Endothelial cell of umbilical vein (primary cell): ENCODE data around the gene NTRK2. TPM values are rescaled to one million over a fixed set of nuclear protein-coding genes. Genes with fewer than 3 reads are reported as not detected.

Experiments
- BruUV-seq: library from RNA; stranded (reverse); fragments of 400-500 nt; replicated peaks from 2 replicates; lab custom pipeline; 2021; lab: Mats Ljungman, UMichigan
- CTCF ChIA-PET: fragments of 300-600, 350-600 bp; sonication (Branson Sonifier 250); formaldehyde crosslinking; loops from one replicate; lab custom pipeline; 2021; ENCODE audit warnings: antibody characterized with exemption, inconsistent platforms; lab: Charles Lee
- POLR2A ChIA-PET: fragments of 300-600, 350-600 bp; sonication (Branson Sonifier 250); formaldehyde crosslinking; loops from one replicate; lab custom pipeline; 2021; ENCODE audit warnings: antibody characterized with exemption, inconsistent platforms; lab: Charles Lee
- DNase-seq: peaks from one replicate; pipeline ENCODE4 v3.0.0-alpha.2; 2011; ENCODE audit warnings: low read depth, low spot score
- FAIRE-seq: peaks from 2 replicates; lab custom pipeline; 2011; peaks lifted over from hg19 to GRCh38; lab: Jason Lieb, UNC
- H2AFZ ChIP-seq: 2 replicates; pipeline ENCODE4 v1.6.0; 2012; ENCODE audit warnings: low read depth, low read length, control low read depth, inconsistent platforms
- H3K27ac ChIP-seq: 2 replicates; pipeline ENCODE4 v1.5.1; 2011; ENCODE audit warnings: low read depth, mild to moderate bottlenecking, control low read depth, low read length, moderate library complexity; ENCODE audit not compliant: insufficient read depth
- H3K27me3 ChIP-seq, 2 experiments: 2 replicates each; pipeline versions ENCODE4 v1.6.0 to v1.6.1; 2011; ENCODE audit warnings: low read length in 2 of 2, mixed read lengths in 1 of 2; ENCODE audit not compliant: control insufficient read depth in 2 of 2, insufficient read depth in 2 of 2
- H3K36me3 ChIP-seq, 2 experiments: 2 replicates in 1 of 2; 3 replicates in 1 of 2; pipeline ENCODE4 v1.5.1; 2011; ENCODE audit warnings: low read length in 2 of 2, mild to moderate bottlenecking in 1 of 2, moderate library complexity in 1 of 2; ENCODE audit not compliant: control insufficient read depth in 2 of 2, insufficient read depth in 2 of 2; ENCODE audit errors: extremely low read depth in 1 of 2
- H3K4me1 ChIP-seq: 3 replicates; pipeline ENCODE4 v1.5.1; 2011; ENCODE audit warnings: mild to moderate bottlenecking, low read length; ENCODE audit not compliant: control insufficient read depth, insufficient read depth; ENCODE audit errors: extremely low read depth
- H3K4me2 ChIP-seq: 2 replicates; pipeline ENCODE4 v1.6.1; 2011; ENCODE audit warnings: low read length, control low read depth, mixed read lengths; ENCODE audit not compliant: insufficient read depth
- H3K4me3 ChIP-seq, 3 experiments: fragments of 200-600 bp in 1 of 3; sonication (generic), shearing (Covaris generic) in 1 of 3; replicated peaks in 1 of 3; 2 replicates each; pipeline ENCODE4 v1.5.1; 2011 to 2016; ENCODE audit warnings: control low read depth in 3 of 3, low read length in 3 of 3, mild to moderate bottlenecking in 2 of 3, inconsistent platforms in 1 of 3, low read depth in 1 of 3, moderate library complexity in 1 of 3; ENCODE audit not compliant: insufficient read depth in 1 of 3
- H3K79me2 ChIP-seq: 2 replicates; pipeline ENCODE4 v1.6.0; 2012; ENCODE audit warnings: low read length, inconsistent platforms; ENCODE audit not compliant: control insufficient read depth, insufficient read depth
- H3K9ac ChIP-seq: replicated peaks from 2 replicates; pipeline ENCODE3; 2011; ENCODE audit warnings: low read length, control low read depth; ENCODE audit not compliant: insufficient read depth; ENCODE audit errors: extremely low read depth
- H3K9me1 ChIP-seq: replicated peaks from 3 replicates; pipeline ENCODE4 v1.6.0; 2011; ENCODE audit warnings: mild to moderate bottlenecking, low read length; ENCODE audit not compliant: control insufficient read depth, insufficient read depth; ENCODE audit errors: extremely low read depth
- H3K9me3 ChIP-seq: replicated peaks from 2 replicates; pipeline ENCODE4 v1.5.1; 2012; ENCODE audit warnings: low read length, inconsistent platforms; ENCODE audit not compliant: control insufficient read depth, insufficient read depth
- H4K20me1 ChIP-seq: replicated peaks from 2 replicates; pipeline ENCODE3; 2011; ENCODE audit warnings: mild to moderate bottlenecking, low read length; ENCODE audit not compliant: control insufficient read depth, insufficient read depth; ENCODE audit errors: extremely low read depth
- EZH2 ChIP-seq: IDR thresholded peaks from 2 replicates; pipeline ENCODE4 v1.6.1; 2012; ENCODE audit warnings: borderline replicate concordance, low read depth, mild to moderate bottlenecking, moderate library complexity, low read length, inconsistent platforms; ENCODE audit not compliant: severe bottlenecking
- FOS ChIP-seq: IDR thresholded peaks from 2 replicates; pipeline ENCODE4 v1.6.1; 2011; ENCODE audit warnings: mild to moderate bottlenecking, low read length, moderate library complexity, borderline replicate concordance; ENCODE audit not compliant: insufficient read depth
- GATA2 ChIP-seq: IDR thresholded peaks from 2 replicates; pipeline ENCODE4 v1.7.0; 2011; ENCODE audit warnings: low read depth, mild to moderate bottlenecking, moderate library complexity, mixed read lengths, low read length; ENCODE audit not compliant: insufficient read length, insufficient read depth
- JUN ChIP-seq: IDR thresholded peaks from 2 replicates; pipeline ENCODE4 v1.6.1; 2011; ENCODE audit warnings: borderline replicate concordance, low read depth; ENCODE audit not compliant: insufficient read length, insufficient read depth
- MYC ChIP-seq: IDR thresholded peaks from one replicate; pipeline ENCODE4 v1.6.1; 2011; ENCODE audit warnings: mild to moderate bottlenecking, low read depth, low read length
- POLR2A ChIP-seq: IDR thresholded peaks from 2 replicates; pipeline ENCODE4 v1.6.1; 2012; ENCODE audit warnings: low read depth, mild to moderate bottlenecking, control low read depth, low read length
- POLR2AphosphoS5 ChIP-seq: IDR thresholded peaks from 2 replicates; pipeline ENCODE4 v1.6.1; 2012; ENCODE audit warnings: low read depth, mild to moderate bottlenecking, control low read depth, low read length, moderate library complexity; ENCODE audit not compliant: insufficient read depth
- dilution Hi-C: fragments of 300-500 bp; cut with MboI; formaldehyde crosslinking; loops from one replicate; pipeline ENCODE4 v1.15.0; 2019; ENCODE audit warnings: low sequenced_read_pairs; ENCODE audit not compliant: extremely low pct_ligation_motif_present
- intact Hi-C: fragments of 100-400 bp; cut with micrococcal nuclease; formaldehyde crosslinking; loops from one replicate; pipeline ENCODE4 v1.10.0; 2022
- polyA plus RNA-seq, 4 experiments: library from polyadenylated mRNA; depleted of rRNA in 3 of 4; stranded (reverse) in 3 of 4; unstranded in 1 of 4; fragments of >200 nt; gene quantifications; 2 replicates each; pipeline versions ENCODE4 v1.2.1 to v1.2.3, GENCODE V29; 2011 to 2012; ENCODE audit warnings: missing spikeins in 1 of 4
- total RNA-seq: library from RNA; stranded (reverse); gene quantifications from 2 replicates; pipeline ENCODE4 v1.2.3, GENCODE V29; 2021
- TF ChIP-seq, protein P1 (sequence below), 2 donors: IDR thresholded peaks; 1 replicate in 1 of 2; 2 replicates in 1 of 2; pipeline ENCODE4 v1.5.1; 2011; ENCODE audit warnings: low read length in 2 of 2, mild to moderate bottlenecking in 2 of 2, moderate library complexity in 2 of 2, control low read depth in 1 of 2, inconsistent platforms in 1 of 2, low read depth in 1 of 2; ENCODE audit not compliant: insufficient read depth in 1 of 2; ENCODE audit errors: extremely low read depth in 1 of 2
- TF ChIP-seq, protein P2 (sequence below): IDR thresholded peaks from 2 replicates; pipeline ENCODE4 v1.6.1; 2011; ENCODE audit not compliant: insufficient read depth, insufficient read length

Gene NTRK2
- total and polyA plus RNA-seq, 2 donors (not counting 3 experiments of a cell fraction or from before 2014, with no cell fraction given): 0.01 to 0.13 TPM

DNA sequence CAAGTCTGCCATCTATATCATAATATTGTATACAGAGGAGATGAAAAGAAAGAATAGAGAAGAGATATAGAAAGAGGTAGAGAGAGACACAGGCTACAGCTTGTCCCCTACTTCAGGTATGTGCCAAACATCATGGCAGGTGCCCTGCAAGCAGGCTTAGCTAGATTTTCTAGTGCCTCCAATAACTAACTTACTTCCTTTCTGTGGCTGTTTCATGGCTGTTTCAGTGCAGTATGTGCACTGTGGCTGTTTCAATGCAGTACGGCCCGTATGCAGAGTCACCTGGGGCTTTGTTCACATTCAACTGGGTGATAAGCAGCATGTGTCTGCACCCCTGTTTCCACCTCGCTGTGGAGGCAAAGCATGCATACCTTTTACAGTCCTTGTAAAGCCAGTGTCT, 327.2 kb downstream of the NTRK2 start:
- Histone ChIP-seq H2AFZ (no peak overlapping the region), H3K9me3 (no peaks in the 10 kb centered on the region), H3K9ac (no peak overlapping the region), H4K20me1 (no peaks in the 10 kb centered on the region), H3K4me3 (no peak overlapping the region), H3K27ac (no peak overlapping the region), H3K9me1 (no peaks in the 10 kb centered on the region), H3K4me1 (no peaks in the 10 kb centered on the region), H3K36me3 (no peaks in the 10 kb centered on the region), H3K4me2 (no peak overlapping the region), H3K27me3 (no peaks in the 10 kb centered on the region), H3K79me2 (no peaks in the 10 kb centered on the region)
- TF ChIP-seq, protein P1, sequence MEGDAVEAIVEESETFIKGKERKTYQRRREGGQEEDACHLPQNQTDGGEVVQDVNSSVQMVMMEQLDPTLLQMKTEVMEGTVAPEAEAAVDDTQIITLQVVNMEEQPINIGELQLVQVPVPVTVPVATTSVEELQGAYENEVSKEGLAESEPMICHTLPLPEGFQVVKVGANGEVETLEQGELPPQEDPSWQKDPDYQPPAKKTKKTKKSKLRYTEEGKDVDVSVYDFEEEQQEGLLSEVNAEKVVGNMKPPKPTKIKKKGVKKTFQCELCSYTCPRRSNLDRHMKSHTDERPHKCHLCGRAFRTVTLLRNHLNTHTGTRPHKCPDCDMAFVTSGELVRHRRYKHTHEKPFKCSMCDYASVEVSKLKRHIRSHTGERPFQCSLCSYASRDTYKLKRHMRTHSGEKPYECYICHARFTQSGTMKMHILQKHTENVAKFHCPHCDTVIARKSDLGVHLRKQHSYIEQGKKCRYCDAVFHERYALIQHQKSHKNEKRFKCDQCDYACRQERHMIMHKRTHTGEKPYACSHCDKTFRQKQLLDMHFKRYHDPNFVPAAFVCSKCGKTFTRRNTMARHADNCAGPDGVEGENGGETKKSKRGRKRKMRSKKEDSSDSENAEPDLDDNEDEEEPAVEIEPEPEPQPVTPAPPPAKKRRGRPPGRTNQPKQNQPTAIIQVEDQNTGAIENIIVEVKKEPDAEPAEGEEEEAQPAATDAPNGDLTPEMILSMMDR (IDR thresholded peaks at IDR 0.05; ENCODE audit: extremely low read depth in 1 of 2, insufficient read depth in 1 of 2, low read depth in 1 of 2, low read length in 2 of 2): no peak
- TF ChIP-seq EZH2 (no peak), MYC (no peak), JUN (no peak), GATA2 (no peak), POLR2AphosphoS5 (no peak), FOS (no peak), POLR2A (no peak)
- TF ChIP-seq, protein P2, sequence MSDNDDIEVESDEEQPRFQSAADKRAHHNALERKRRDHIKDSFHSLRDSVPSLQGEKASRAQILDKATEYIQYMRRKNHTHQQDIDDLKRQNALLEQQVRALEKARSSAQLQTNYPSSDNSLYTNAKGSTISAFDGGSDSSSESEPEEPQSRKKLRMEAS: no peak
- CTCF ChIA-PET: interaction anchor here (0.7 to 1.8 kb wide), 4 partner anchors 10 to 600 kb away, joined by 3 to 6 read pairs (median 6); no protein-coding TSS in a partner anchor
- dilution Hi-C loops (no loop called here), intact Hi-C loops (no loop called here)
- no peak for FAIRE-seq
- POLR2A ChIA-PET: no interaction called here
- no TSS peak for BruUV-seq
- no peak for DNase-seq
